DMS53 treated with DMSO at 0.1 percent for 48 hours (cell line): ENCODE results near the gene CLMN.
A peak's percentile ranks its signal among the peaks of the same experiment; 100 is the strongest.

Source experiments
- DNase-seq: peaks from one replicate; lab custom pipeline; 2025; ENCODE audit not compliant: unreplicated experiment; lab: John Stamatoyannopoulos, UW

CLMN gene, protein sequence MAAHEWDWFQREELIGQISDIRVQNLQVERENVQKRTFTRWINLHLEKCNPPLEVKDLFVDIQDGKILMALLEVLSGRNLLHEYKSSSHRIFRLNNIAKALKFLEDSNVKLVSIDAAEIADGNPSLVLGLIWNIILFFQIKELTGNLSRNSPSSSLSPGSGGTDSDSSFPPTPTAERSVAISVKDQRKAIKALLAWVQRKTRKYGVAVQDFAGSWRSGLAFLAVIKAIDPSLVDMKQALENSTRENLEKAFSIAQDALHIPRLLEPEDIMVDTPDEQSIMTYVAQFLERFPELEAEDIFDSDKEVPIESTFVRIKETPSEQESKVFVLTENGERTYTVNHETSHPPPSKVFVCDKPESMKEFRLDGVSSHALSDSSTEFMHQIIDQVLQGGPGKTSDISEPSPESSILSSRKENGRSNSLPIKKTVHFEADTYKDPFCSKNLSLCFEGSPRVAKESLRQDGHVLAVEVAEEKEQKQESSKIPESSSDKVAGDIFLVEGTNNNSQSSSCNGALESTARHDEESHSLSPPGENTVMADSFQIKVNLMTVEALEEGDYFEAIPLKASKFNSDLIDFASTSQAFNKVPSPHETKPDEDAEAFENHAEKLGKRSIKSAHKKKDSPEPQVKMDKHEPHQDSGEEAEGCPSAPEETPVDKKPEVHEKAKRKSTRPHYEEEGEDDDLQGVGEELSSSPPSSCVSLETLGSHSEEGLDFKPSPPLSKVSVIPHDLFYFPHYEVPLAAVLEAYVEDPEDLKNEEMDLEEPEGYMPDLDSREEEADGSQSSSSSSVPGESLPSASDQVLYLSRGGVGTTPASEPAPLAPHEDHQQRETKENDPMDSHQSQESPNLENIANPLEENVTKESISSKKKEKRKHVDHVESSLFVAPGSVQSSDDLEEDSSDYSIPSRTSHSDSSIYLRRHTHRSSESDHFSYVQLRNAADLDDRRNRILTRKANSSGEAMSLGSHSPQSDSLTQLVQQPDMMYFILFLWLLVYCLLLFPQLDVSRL

DNA sequence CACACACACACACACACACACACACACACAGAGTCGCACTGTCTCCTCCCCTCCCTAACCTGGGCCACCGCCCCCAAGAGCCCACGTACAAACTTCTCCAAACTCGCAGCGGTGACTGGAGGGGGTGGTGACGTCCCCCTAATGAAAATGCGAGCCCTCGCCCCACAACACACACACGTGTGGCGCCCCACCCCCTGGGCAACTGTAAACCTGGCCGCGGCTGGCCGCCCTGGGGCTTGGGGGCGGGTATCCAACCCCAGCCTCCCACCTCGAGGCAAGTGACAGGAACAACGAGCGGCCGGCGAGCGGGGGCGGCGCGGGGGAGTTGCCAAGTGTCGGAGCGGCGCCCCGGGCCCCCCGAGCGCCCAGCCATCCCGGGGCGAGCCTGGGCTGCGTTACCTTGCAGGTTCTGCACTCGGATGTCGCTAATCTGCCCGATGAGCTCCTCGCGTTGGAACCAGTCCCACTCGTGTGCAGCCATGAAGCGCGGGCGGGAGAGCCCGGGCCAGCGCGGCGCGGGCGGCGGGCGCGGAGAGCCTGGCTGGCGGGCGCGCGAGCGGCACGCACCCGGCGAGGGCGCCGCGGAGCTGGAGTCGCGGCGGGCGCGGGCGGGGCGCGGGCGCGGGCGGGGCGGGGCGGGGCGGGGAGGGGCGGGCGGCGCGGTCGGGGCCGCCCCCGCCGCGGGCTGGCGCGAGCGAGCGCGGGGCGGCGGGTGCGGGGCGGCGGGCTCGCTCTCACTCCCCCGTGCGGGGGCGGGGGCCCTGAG lies at the start of gene CLMN:
Gene CLMN, minus strand, starts transcription at position 597 of the 766 bp plus-strand sequence. Its CDS starts 116 bp downstream, at position 481.
- DNase-seq = peak; percentile 6

DNA sequence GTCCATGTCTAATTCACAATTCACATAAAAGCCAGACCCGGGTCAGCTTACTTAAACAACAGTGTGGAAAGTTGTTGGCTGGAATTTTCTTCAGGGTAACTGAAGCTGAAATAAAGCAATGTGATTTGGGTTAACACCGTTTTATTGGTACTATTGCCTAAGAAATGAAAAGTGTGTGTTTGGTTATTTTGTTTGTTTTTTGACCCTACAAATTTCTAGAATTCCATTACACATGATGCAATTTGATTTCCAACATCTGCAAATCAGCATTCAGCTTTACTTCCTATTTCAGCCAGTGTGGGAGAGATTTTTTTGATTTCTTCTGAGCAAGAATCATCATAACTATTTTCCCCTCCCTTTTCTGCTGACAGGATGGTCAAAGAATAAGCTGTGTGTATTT lies 45.7 kb upstream of the CLMN start:
- no peak for DNase-seq

DNA sequence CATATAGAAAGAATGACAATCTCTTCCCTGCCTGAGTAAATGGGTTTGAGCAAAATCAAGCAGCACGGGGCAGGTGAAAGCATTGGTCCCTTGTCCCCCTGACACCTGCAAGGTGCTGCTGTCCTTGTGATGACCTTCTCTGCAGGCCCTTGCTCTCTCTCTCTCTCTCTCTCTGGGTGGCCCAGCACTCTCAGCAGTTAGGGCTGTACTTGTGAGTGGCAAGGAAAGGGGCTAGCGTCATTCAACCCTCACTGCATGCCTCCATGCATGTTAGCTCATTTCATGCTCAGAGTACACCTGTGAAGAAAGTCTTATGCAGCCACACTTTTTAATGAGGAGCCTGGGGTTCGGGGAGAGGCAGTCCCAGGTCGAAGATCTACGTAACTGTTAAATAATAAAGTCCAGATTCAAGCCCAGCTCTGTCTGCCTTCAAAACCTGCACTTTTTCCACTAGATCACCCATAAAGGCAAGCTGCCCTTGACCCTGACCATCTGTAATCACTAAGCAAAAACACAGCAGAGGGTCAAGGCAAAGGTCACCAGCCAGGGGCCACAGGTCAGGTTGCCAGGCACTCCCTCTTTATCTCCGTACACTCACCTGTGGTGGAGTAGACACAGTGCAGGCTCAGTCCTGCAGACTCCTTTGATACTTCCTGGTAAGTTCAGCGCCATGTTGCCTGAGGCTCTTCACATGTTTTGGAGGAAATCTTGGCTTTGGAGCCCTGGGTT lies 44.9 kb upstream of the CLMN start:
- no peak for DNase-seq

DNA sequence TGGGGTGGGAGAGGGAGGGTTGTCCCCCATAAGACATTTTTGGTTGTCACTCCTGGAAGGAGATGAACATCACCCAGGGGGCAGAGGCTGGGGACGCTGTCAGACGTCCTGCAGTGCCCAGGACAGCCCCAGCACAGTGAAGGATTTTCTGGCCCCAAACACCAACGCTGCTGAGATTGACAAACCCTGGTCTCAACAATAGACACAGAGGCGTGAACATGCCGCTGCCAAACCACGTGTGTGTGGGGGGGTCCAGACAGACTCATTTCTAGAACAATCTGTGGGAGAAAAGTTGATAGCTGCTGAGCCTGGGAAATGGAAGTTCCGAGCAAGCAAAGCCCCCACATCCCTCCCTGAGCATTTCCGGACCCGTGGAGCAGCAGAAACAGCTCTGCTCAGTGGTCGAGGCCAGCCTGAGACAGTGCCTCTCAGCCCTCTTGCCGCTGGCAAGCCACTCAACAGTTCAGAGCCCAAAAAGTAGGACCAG lies 43.8 kb upstream of the CLMN start:
- no peak for DNase-seq

DNA sequence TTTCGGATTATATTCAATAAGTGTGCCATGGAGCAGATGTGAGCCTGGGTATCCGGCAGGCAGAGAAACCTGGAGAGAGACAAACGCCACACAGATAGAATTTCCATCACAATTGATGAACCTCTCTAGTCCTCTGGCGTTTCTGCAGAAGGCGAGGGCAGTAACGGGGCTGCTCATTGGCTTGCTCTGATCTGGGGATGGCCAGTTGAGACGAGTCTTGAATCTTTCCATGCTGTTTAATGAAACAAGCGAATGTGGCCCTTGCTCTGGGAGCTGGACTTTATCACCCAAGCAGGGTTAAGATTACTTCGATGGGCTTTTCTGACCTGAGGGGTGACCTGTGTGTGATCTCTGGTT lies 42.4 kb upstream of the CLMN start:
- no peak for DNase-seq

DNA sequence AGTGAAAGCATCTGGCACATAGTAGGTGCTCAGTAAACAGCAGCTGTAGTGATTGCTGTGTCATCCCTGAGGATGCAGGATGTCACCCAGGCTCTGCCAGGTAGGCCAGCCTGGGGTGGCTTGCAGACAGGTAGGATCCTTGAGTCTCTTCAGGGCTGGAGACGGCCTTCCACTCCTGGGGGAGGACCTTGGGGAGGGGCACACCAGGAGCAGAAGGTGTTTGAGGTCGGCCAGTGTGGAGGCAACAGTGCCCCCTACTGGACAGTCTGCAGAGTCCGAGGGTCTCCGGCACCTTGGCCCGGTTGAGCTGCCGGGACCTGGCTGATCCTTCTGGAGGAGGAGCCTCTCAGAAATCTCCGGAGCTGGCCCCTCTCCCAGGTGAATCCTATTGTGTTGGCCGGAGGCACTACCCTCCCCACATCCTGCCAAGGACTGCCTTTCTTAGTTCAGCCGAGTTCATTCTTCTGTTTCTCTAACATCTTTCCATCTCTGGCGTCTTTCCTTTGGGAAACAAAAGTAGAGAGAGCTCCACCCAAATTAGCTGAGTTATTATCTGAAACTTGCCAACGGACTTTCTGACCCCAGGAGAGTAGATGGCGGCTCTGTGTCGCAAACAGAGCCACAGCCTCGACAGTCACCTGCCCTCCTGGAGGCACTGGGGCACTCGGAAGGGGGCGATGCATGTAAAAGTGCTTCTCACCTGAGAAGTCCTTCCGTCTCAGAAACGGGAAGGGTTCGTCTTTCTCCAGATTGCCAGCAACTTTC lies 41.8 kb upstream of the CLMN start:
- DNase-seq = peak; percentile 13

DNA sequence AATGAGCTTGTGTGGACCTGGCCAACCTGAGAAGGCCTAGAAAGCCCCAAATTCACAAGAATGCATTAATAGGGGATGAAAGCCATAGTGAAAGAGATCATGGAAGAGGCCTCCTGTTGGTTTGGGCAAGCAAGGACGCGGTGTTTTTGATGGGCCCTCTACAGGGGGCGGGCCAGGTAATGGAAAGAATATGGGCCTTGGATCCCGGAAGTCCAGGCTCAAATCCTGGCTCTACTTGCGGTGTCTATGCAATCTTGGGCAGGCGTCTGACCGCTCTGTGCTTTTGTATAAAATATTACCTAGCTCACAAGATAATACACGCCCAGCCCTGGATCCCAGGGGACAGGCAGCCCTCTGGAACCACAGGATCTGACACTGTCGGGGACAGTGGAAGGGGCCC lies 41.1 kb upstream of the CLMN start:
- no peak for DNase-seq

DNA sequence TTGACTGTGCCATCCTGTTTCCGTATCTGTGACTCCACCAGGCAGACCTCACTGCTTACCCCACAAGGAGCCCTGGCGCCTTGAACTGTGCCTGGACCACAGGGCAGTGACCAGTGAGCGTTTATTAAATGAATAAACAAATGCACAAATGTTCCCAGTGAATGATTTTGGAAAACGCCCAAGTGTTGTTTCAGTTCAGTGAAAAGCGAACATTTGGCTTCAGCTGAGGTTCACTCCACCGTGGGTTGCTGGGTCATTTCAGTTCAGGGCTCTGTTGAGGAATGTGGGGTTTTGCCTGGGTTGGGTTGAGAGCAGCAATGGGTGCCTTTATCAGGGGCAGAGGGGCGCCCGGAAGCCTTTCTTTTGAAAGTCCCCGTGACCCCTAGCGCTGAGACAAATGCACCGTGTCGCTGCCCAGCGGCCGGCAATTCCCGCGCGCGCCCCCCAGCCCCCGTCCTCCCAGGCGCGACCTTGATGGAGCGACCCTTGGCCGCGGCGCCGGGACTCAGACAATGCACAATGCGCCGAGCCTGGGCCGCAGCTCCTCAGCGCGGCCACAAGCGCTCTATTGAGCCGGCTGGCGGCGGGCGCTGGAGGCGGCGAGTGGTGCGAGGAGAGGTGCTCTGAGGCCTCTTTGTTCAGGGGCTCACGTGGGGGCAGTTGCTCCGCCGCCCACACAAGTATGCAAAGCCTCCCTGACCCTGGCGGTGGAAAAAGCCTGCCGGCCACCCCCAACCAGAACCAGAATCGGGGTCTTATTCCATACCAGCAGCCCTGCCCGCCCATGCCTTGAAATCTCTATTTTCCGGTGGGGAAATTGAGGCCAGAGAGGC lies 40.5 kb upstream of the CLMN start:
- no peak for DNase-seq

DNA sequence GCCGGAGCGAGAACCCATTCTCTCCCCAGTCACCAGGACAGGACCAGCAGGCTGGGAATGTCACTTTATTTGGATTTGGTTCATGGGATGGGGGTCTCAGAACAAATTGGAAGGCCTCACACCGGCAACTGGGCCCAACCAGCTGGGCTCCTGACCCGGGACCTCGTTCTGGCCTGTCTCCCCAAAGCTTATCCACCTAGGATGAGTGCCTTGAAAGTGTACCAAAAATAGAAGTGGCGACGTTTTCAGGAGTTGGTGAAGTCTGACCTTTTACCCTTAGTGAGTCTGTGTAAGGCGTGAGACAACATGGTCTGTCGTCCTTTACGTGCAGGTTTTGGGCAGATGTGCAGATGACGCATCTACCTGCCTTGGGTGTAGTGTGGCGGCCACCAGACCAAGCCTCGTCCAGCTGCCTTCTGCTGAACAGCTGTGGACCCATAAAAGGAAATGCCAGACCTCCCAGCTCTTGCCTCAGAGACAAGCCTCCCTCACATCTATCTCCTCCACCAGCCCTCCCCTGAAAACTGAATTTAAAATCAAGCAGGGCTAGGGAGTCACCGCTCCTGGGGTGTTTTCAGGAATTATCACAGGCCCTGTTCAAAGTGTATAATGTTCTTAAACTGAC lies 36.6 kb upstream of the CLMN start:
- DNase-seq = no peak

DNA sequence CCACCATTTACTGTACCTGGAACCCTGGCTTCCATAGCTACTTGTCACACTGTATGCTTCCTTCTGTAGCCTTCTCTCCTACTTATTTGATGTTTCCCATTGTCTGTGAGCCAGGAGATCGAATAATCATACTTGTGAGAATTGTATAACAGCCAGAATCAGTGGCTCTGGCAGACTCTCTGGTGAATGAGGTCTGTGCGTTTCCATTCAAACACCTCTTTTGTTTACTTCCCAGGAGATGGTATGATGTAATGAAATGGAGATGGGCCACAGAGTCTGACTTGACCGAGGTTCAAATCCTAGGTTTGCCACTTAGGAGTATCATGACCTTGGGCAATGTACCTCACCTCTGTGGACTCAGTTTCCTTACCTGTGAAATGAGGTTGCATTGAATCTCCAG lies 35.7 kb upstream of the CLMN start:
- DNase-seq = no peak

DNA sequence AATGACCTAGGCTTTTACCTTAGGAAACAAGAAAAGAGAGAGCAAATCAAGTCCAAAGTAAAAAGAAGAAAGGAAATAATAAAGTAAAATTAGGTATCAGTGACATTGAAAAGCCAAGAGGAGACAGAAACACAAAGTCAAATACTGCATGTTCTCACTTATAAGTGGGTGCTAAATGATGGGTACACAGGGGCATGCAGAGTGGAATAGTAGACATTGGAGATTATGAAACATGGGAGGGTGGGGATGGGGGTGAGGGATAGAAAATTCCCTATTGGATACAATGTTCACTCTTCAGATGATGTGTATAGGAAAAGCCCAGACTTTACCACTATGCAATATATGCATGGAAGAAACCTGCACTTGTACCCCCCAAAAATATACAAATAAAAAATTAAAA lies 35.1 kb upstream of the CLMN start:
- DNase-seq = no peak

DNA sequence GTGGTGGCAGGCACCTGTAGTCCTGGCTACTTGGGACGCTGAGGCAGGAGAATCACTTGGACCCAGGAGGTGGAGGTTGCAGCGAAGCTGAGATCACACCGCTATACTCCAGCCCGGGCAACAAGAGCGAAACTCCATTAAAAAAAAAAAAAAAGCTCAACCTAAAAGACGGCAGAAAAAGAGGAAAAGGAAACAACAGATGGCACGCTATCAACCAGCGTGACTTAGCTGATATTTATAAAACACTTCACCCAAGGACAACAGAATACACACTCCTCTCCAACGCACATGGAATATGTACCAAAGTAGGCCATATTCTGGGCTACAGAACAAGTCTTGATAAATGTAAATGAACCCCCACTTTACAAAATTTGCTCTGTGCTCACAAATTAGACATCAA lies 34.0 kb upstream of the CLMN start:
- DNase-seq = peak; percentile 59

DNA sequence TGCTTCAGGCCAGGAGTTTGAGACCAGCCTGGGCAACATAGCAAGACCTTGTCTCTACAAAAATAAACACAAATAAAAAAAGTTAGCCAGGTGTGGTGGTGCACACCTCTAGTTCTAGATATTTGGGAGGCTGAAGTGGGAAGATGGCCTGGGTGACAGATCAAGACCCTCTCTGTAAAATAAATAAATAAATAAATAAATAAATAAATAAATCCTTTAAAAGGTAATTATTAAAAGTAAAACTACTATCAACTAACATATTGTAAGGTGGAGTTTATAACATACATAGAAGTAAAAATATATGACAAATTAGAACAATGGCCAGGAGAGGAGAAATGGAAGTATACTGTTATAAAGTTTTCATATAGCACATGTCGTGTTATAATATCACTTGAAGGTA lies 33.3 kb upstream of the CLMN start:
- no peak for DNase-seq

DNA sequence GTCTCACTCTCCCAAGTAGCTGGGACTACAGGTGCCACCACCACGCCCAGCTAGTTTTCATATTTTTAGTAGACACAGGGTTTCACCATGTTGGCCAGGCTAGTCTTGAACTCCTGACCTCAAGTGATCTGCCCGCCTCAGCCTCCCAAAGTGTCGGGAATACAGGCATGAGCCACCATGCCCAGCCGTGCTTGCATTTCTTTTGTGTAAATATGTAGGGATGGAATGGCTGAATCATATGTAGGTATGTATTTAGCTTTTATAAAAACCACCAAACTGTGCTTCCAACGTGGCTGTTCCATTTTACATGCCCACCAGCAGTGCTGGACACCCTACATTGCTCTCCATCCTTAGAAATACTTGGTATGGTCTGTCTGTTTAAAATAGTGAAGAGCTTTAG lies 32.8 kb upstream of the CLMN start:
- no peak for DNase-seq

DNA sequence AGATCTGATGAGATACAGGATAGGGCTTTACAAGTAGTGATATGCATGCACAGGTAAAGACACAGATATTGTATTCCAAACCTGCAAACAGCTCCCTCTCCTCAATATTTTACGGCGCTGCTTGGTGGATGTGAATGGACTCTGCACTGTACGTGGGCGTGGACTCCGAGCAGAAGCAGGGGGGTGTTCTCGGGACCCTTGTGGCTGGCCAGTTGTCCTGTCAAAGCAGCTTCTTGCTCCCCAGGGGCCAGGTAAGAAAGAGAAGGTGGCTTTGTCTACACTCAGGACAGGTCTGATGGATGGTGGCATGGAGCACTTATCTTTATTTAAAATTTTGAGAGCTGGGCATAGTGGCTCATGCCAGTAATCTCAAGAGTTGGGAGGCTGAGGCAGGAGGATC lies 29.5 kb upstream of the CLMN start:
- no peak for DNase-seq

DNA sequence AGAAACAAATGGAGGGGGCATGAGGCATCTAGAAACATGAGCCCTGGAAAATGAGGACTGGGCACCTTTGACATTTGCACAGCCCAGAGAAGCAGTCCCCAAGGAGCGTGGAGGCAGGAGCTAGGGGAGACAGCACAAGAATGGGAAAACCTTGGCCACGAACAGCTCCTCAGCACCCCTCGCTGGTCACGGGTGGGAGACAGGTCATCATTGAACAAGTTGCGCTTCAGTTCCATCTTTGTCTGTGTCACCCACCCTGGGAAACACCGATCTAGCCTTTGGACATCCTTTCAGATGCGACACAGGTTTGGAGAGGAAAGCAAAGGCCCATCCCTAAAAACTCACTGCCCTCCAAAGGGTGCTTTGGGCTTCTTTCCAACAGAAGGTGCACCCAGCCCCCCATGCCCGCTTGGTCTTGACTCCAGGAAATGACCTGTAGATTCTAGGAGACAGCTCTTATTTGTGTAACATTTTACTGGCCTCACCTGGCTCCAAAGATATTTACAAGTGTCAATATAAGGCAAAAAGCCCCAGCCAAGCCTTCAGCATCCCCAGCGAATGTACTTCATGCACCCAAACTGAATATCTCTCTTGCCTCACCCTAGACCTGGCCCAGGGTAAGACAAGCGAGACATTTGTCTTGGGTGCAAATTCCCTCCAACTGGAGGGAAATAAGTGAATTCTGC lies 28.8 kb upstream of the CLMN start:
- DNase-seq = no peak

DNA sequence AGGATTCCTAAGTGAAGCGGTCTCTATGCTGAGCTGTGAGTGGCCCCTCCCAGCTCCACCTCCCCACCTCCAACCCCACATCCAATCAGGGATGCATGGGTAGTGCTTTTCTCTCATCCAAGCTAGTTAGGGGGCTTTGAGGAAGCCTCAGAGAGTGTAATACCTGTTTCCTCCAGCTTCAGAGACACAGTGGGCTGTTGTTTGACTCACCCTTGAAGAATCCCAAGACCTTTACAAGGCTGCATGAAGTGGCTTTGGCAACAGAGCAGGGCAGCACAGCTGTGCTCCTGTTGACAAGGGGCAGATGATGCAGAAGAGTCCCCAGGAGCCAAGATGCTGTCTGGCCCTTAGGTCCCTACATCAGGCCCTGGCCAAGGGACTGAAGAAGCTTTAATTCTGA lies 27.1 kb upstream of the CLMN start:
- no peak for DNase-seq

DNA sequence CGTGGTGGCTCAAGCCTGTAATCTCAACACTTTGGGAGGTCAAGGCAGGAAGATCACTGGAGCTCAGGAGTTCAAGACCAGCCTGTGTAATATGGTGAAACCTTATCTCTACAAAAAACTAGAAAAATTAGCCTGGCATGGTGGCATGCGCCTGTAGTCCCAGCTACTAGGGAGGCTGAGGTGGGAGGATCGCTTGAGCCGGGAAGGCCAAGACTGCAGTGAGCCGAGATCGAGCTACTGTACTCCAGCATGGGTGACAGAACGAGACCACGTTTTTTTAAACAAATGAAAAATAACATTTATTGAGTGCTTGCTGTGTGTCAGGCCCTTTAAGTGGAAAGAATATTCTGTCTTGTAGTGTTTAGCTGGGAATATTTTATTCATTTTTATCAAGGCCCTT lies 26.6 kb upstream of the CLMN start:
- no peak for DNase-seq
